Measurements from ENCODE around the gene WBP2.
A peak's percentile ranks its signal among the peaks of the same experiment; 100 is the strongest.

Gene WBP2

GRCh38 chr17:75844530-75845057, 10.5 kb downstream of the WBP2 start:
- peak; percentile 59 for DNase-seq (ENCODE audit: low spot score)

GRCh38 chr17:75843577-75844529, 11.3 kb downstream of the WBP2 start, which contains the start of gene UNC13D:
Gene UNC13D (minus strand): TSS chr17:75844404. CDS start chr17:75844337, 67 bp downstream.
- peak; percentile 69 for DNase-seq (ENCODE audit: low spot score)

GRCh38 chr17:75842963-75843576, 12.1 kb downstream of the WBP2 start:
- DNase-seq (ENCODE audit: low spot score) = no peak

GRCh38 chr17:75842411-75842810, 12.7 kb downstream of the WBP2 start:
- no peak for DNase-seq (ENCODE audit: low spot score)

- no peak for DNase-seq (ENCODE audit: low spot score)
These were observed 14.4 kb downstream of the WBP2 start for GRCh38 chr17:75840799-75841164.

- no peak for DNase-seq (ENCODE audit: low spot score)
These were observed 15.0 kb downstream of the WBP2 start for GRCh38 chr17:75839942-75840798.

- DNase-seq (ENCODE audit: low spot score) = no peak
These were observed 16.7 kb downstream of the WBP2 start for GRCh38 chr17:75838410-75838809.

GRCh38 chr17:75837899-75838298, 17.2 kb downstream of the WBP2 start:
- no peak for DNase-seq (ENCODE audit: low spot score)

- no peak for DNase-seq (ENCODE audit: low spot score)
These were observed 18.5 kb downstream of the WBP2 start for GRCh38 chr17:75836605-75837004.

GRCh38 chr17:75835654-75835987, 19.5 kb downstream of the WBP2 start:
- no peak for DNase-seq (ENCODE audit: low spot score)

- DNase-seq (ENCODE audit: low spot score) = no peak
These were observed 20.0 kb downstream of the WBP2 start for GRCh38 chr17:75834928-75835653.

- DNase-seq (ENCODE audit: low spot score) = no peak
These were observed 20.7 kb downstream of the WBP2 start for GRCh38 chr17:75834279-75834920.

- no peak for DNase-seq (ENCODE audit: low spot score)
These were observed 22.3 kb downstream of the WBP2 start for GRCh38 chr17:75832652-75833400.

GRCh38 chr17:75832164-75832651, 22.9 kb downstream of the WBP2 start:
- no peak for DNase-seq (ENCODE audit: low spot score)

- no peak for DNase-seq (ENCODE audit: low spot score)
These were observed 24.0 kb downstream of the WBP2 start for GRCh38 chr17:75831032-75831571.

GRCh38 chr17:75830164-75831031, 24.7 kb downstream of the WBP2 start:
- DNase-seq (ENCODE audit: low spot score) = peak; percentile 16

GRCh38 chr17:75829747-75830146, 25.4 kb downstream of the WBP2 start:
- no peak for DNase-seq (ENCODE audit: low spot score)

GRCh38 chr17:75828741-75829140, 26.4 kb downstream of the WBP2 start:
- no peak for DNase-seq (ENCODE audit: low spot score)

- DNase-seq (ENCODE audit: low spot score) = no peak
These were observed 27.1 kb downstream of the WBP2 start for GRCh38 chr17:75828076-75828400.
